ENCODE data around the gene PCNA.

DNA sequence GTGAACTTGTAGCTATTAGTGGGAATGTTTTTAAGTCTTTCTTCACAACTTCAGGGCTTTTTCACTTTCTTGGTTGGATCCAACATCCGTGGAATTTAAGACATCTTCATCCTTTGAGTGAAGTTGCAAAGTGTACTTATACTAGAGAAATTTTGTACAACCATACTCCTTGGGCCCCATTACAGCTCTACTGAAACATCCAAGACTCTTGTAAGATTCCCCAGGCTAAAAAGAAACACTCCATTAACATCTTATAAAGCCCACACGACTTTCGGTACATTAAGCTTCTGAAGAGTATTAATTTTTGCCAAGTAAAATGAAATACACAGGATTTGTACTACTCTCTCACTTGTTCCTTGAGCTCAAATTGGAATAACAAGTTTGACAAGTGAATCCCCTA is 5.4 kb downstream of the PCNA start:
- TF ChIP-seq CTCF (IDR thresholded peaks at IDR 0.05; ENCODE audit: low read depth, low read length, poor library complexity, severe bottlenecking) (no peak), EZH2phosphoT487 (IDR thresholded peaks at IDR 0.05; ENCODE audit: borderline replicate concordance, low read length) (no peak)

All from DOHH2 (cell line).